22Rv1 (cell line): ENCODE results near the gene HMGB2.

Source experiments
- H3K27ac ChIP-seq: fragments of 450-650 bp; 2 replicates; pipeline ENCODE4 v1.5.1; 2017
- ZFX ChIP-seq: fragments of 450-650 bp; IDR thresholded peaks from 2 replicates; pipeline ENCODE4 v1.6.1; 2017; ENCODE audit warnings: antibody characterized with exemption, borderline replicate concordance
- TF ChIP-seq, protein P1 (sequence below): fragments of 450-650 bp; IDR thresholded peaks from 2 replicates; pipeline ENCODE4 v1.5.1; 2017; ENCODE audit warnings: mild to moderate bottlenecking

HMGB2 gene

DNA sequence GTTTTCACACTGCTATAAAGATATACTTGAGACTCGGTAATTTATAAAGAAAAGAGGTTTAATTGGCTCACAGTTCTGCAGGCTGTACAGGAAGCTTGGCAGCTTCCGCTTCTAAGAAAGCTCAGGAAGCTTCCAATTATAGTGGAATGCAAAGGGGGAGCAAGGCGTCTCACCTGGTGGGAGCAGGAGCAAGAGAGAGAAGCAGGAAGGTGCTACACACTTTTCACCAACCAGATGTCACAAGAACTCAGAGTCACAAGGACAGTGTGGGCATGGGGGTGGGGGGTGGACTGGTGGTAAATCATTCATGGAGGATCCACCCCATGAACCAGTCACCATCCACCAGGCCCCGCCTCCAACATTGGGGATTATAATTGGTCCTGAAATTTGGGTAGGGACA is 22.8 kb downstream of the HMGB2 start:
- TF ChIP-seq ZFX, result no peak
- TF ChIP-seq, protein P1, sequence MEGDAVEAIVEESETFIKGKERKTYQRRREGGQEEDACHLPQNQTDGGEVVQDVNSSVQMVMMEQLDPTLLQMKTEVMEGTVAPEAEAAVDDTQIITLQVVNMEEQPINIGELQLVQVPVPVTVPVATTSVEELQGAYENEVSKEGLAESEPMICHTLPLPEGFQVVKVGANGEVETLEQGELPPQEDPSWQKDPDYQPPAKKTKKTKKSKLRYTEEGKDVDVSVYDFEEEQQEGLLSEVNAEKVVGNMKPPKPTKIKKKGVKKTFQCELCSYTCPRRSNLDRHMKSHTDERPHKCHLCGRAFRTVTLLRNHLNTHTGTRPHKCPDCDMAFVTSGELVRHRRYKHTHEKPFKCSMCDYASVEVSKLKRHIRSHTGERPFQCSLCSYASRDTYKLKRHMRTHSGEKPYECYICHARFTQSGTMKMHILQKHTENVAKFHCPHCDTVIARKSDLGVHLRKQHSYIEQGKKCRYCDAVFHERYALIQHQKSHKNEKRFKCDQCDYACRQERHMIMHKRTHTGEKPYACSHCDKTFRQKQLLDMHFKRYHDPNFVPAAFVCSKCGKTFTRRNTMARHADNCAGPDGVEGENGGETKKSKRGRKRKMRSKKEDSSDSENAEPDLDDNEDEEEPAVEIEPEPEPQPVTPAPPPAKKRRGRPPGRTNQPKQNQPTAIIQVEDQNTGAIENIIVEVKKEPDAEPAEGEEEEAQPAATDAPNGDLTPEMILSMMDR, result no peak
- peak overlapping the region; percentile 97 for H3K27ac ChIP-seq

DNA sequence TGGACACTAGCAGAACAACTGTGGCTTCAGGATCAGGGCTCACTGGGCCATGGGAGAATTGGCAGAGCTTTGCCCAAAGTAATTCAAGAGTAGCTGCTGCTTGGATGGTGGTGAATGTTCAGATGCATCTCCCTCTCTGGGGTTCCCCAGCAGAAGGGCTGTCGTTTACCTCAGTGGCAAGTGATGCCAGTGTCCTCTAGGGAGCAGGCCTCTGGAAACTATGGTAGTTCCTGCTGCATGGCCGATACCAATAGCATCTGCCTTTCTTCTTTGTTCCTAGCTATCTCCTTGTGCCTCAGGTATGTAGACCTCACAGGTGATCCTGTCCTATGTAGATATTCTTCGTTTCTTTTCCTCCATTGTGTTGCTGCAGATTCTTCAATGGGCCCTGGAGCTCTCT is 26.4 kb downstream of the HMGB2 start:
- no peak for TF ChIP-seq ZFX
- TF ChIP-seq, protein P1, result no peak
- no peak overlapping the region for H3K27ac ChIP-seq

DNA sequence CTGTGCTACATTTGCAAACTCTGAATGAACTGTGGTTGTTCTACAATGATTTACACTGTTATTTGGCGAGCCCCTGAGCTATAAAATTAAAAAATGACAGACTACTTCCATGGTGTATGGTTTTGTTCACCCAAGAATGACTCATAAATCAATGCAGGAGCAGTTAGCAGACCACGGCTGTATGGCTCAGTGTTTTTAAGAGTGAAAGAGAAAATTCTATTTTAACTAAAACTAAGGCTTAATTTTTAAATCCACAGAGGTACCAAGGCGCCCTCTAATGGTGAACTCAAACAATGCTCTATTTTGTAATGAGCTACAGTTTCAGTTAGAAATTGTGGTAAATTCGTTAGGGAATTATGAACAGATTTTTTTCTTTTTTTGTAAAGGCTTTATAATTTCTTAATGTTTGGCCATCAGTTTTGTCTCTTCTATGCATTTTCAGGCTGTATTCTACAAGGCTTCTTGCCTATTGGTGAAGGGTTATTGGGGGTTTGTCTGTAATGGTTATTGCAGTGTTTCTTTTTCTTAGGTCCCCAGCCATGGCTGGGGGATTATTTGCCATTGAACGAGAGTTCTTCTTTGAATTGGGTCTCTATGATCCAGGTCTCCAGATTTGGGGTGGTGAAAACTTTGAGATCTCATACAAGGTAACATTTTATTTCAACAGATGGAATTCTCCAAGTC is 32.5 kb downstream of the HMGB2 start:
- TF ChIP-seq ZFX, result no peak
- no peak overlapping the region for H3K27ac ChIP-seq

DNA sequence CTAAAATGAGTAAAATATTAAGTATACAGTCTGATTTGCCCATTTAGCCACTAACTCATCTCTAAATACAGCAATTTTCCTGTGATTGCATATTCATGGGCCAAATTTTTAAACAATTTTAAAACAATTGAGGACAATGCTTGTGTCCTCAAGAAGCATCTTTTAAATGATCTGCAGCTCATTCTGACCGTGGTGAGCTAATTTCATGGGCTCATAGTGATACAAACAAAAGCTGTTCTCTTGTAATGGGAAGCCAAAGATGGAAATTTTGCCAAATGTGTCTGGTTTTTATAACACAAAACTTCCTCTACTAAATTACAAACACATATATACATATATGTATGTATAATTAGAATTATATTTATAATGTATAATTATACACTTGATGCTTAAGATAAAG is 39.7 kb downstream of the HMGB2 start:
- TF ChIP-seq ZFX, result no peak
- TF ChIP-seq, protein P1, result no peak
- H3K27ac ChIP-seq, result no peak overlapping the region

DNA sequence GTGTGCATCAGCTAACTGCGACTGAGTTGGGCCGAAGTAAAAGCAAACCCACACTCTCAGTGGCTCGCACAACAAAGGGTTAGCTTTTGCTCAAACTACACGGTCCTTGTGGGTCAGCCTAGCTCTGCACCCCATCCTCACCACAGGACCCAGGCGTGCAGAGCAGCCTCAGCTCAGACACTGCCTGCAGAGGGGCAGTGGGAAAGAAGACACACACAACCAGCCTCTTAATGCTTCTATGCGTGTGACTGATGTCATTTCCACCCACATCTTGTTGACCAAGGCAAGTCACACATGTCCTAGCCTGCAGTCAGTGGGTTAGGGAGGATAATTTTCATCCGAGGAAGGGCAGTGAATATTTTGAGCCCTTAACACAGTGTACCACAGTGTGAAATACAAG is 40.5 kb downstream of the HMGB2 start:
- H3K27ac ChIP-seq, result no peak overlapping the region
- TF ChIP-seq, protein P1, result no peak
- no peak for TF ChIP-seq ZFX

DNA sequence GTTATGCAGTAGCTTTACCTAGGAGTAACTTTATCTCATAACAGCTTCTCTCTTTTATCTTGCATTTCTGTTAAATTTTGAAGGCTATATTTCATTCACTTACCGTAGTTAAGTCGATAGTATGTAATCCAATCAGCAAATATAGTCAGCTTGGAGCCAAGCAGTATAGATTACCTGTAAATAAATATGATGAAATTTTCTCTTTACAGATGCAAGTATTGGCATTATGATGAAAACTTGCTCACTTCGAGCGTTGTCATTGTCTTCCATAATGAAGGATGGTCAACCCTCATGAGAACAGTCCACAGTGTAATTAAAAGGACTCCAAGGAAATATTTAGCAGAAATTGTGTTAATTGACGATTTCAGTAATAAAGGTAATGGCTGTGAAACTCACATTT is 42.3 kb downstream of the HMGB2 start:
- H3K27ac ChIP-seq, result no peak overlapping the region
- TF ChIP-seq, protein P1, result no peak
- no peak for TF ChIP-seq ZFX

DNA sequence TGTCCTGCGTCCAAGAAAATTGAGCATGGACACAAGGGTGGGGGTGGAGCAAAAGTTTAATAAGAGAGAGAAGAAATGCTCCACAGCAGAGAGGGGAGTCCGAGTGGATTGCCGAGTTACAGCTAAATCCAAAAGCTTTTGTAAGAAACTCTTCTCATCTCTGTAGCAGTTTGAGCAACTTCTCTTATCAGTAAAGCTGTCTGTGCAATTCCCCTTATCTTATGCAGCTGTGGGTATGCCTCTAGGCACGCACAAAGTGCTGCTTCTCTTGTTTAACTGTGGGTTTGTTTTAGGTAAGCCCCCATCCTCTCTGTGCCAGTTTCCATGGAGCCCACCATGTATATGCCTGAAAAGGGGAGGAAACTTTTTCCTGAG is 44.8 kb downstream of the HMGB2 start:
- no peak overlapping the region for H3K27ac ChIP-seq
- TF ChIP-seq ZFX, result no peak

DNA sequence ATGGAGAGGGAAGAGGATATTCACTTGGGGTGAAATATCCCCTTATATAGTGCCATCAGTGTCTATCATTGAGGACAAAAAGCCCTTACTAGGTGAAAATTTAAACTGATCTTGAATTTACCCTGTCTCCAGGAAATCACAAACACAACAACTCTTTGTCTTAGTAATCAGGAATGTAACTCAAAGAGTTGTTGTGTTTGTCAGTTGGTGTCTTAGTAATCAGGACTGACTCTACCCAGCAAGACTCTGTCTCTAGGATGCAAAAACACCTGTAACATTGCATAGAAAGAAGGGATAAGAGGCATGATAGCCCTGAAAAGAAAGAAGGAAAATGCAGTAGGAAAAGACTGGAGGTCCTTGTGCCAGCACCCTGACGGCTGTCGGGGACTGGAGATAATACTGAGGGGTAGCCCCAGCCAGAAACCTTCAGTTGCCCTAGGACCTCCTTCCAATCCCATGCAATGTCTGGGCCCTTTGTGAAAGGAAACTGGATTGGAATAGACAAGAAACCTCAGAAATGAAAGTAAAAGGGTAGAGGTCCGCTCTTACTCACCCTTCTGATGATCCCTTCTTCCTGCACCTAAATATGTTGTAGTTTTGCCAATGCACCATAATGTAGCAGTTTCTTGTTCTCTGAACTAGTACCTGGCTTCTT is 45.3 kb downstream of the HMGB2 start:
- no peak overlapping the region for H3K27ac ChIP-seq

More for the DNA sequence above, 45.3 kb downstream of the HMGB2 start:
- TF ChIP-seq, protein P1, result no peak
- no peak for TF ChIP-seq ZFX
